Measurements from ENCODE around the gene GTF2F2. TPM values are rescaled to one million over a fixed set of nuclear protein-coding genes. Genes with fewer than 3 reads are reported as not detected.

GTF2F2 gene
- total RNA-seq, 2 donors from 2014 or later: 15.3 to 21.2 TPM

DNA sequence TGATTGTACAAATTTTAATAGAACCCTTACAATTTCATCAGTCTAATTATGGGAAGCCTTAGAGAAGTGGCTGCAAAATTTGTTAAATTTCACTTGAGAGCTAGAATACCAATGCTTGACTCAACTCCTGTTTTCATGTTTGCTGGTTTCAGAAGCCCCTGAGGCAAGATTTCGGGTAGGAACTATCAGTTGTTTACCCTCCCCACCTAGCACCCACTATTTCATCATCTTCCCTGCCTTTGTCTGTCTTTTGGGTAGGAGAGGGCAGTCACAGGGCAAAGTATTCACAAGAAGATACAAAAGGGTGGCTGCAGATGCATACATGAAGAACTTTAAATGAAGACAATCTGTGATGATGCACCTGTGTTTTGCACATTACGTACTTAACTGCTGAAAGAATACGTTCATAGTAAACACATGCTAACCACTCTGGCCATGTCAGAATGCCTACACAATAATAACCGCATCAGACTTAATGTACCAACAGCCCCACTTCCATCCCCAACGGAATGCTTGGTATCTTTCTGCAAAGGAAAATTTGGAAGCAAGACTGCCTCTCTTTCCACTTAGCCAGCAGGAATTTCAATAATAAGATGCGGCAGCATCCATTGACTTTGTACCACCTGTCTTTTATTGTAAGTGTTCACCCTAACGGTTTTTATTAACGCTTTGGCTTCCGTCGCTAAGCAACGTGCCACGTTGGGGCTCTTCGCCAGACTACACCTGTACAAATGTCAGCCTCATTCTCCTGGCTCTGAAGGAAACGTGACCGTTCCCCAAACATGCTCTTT, 190.2 kb downstream of the GTF2F2 start:
- Histone ChIP-seq H3K4me3 (no peak overlapping the region), H3K27me3 (replicated peaks; ENCODE audit: insufficient read depth) (no peaks in the 10 kb centered on the region), H3K4me1 (replicated peaks) (peaks cover 2% of the 10 kb centered on the region), H3K9me3 (no peaks in the 10 kb centered on the region), H3K36me3 (no peaks in the 10 kb centered on the region), H3K27ac (no peak overlapping the region)
- no peak for TF ChIP-seq POLR2A (IDR thresholded peaks at IDR 0.05)
- TF ChIP-seq POLR2AphosphoS5 (IDR thresholded peaks at IDR 0.05): no peak
- TF ChIP-seq, protein P1, sequence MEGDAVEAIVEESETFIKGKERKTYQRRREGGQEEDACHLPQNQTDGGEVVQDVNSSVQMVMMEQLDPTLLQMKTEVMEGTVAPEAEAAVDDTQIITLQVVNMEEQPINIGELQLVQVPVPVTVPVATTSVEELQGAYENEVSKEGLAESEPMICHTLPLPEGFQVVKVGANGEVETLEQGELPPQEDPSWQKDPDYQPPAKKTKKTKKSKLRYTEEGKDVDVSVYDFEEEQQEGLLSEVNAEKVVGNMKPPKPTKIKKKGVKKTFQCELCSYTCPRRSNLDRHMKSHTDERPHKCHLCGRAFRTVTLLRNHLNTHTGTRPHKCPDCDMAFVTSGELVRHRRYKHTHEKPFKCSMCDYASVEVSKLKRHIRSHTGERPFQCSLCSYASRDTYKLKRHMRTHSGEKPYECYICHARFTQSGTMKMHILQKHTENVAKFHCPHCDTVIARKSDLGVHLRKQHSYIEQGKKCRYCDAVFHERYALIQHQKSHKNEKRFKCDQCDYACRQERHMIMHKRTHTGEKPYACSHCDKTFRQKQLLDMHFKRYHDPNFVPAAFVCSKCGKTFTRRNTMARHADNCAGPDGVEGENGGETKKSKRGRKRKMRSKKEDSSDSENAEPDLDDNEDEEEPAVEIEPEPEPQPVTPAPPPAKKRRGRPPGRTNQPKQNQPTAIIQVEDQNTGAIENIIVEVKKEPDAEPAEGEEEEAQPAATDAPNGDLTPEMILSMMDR (IDR thresholded peaks at IDR 0.05): no peak
- no peak for DNase-seq (ENCODE audit: low spot score)
- WGBS: 11% methylated on average over 15 of the region's 15 CpGs
- intact Hi-C loops (cut with DNase I): no loop called here

- H3K9me3 ChIP-seq: no peaks in the 10 kb centered on the region
- no peaks in the 10 kb centered on the region for H3K27me3 ChIP-seq (replicated peaks; ENCODE audit: insufficient read depth)
- DNase-seq (ENCODE audit: low spot score): no peak
- H3K4me1 ChIP-seq (replicated peaks): peaks cover 2% of the 10 kb centered on the region
- intact Hi-C loops (cut with DNase I): no loop called here
- H3K27ac ChIP-seq: no peak overlapping the region
- no peak overlapping the region for H3K4me3 ChIP-seq
- WGBS: 89% methylated on average over 10 of the region's 10 CpGs
- TF ChIP-seq POLR2A (IDR thresholded peaks at IDR 0.05): no peak
- no peak for TF ChIP-seq POLR2AphosphoS5 (IDR thresholded peaks at IDR 0.05)
- TF ChIP-seq, protein P1 (IDR thresholded peaks at IDR 0.05): no peak
- no peaks in the 10 kb centered on the region for H3K36me3 ChIP-seq
These were observed 194.5 kb downstream of the GTF2F2 start for GRCh38 chr13:45314822-45315221.

GRCh38 chr13:45315520-45316167, 195.3 kb downstream of the GTF2F2 start:
- Histone ChIP-seq H3K27me3 (replicated peaks; ENCODE audit: insufficient read depth) (no peaks in the 10 kb centered on the region), H3K9me3 (no peaks in the 10 kb centered on the region), H3K27ac (no peak overlapping the region), H3K4me3 (no peak overlapping the region), H3K36me3 (no peaks in the 10 kb centered on the region), H3K4me1 (replicated peaks) (peaks cover 2% of the 10 kb centered on the region)
- DNase-seq (ENCODE audit: low spot score): no peak
- 86% methylated on average over 11 of the region's 11 CpGs for WGBS
- intact Hi-C loops (cut with DNase I): no loop called here
- no peak for TF ChIP-seq POLR2AphosphoS5 (IDR thresholded peaks at IDR 0.05)
- no peak for TF ChIP-seq POLR2A (IDR thresholded peaks at IDR 0.05)
- TF ChIP-seq, protein P1 (IDR thresholded peaks at IDR 0.05): no peak

DNA sequence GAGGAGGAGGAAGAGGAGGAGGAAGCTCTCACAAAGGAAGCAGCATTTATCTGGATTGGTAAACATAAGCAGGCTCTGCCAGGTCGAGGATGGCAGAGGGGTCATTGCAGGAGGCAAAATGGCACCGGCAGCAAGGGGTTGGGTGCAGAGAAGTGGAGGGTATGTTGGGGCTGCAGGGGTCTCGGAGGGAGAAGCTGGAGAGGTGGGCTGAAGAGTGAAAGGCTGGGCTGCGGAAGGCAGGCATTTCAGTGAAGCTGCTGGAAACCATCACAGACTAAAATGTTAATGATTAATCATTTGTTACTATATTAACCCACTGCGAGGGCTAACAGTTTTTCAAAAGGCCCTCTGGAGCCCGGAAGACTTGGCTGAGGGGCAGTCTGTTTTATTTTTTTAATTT, 196.0 kb downstream of the GTF2F2 start:
- intact Hi-C loops (cut with DNase I): no loop called here
- H3K4me1 ChIP-seq (replicated peaks): no peaks in the 10 kb centered on the region
- TF ChIP-seq POLR2A (IDR thresholded peaks at IDR 0.05) (no peak), POLR2AphosphoS5 (IDR thresholded peaks at IDR 0.05) (no peak)
- TF ChIP-seq, protein P1 (IDR thresholded peaks at IDR 0.05): no peak
- WGBS: 38% methylated on average over 6 of the region's 6 CpGs
- H3K27me3 ChIP-seq (replicated peaks; ENCODE audit: insufficient read depth): no peaks in the 10 kb centered on the region
- no peaks in the 10 kb centered on the region for H3K9me3 ChIP-seq
- H3K36me3 ChIP-seq: no peaks in the 10 kb centered on the region
- no peak overlapping the region for H3K4me3 ChIP-seq
- DNase-seq (ENCODE audit: low spot score): no peak
- no peak overlapping the region for H3K27ac ChIP-seq
